Osteocyte (in vitro differentiated cells): ENCODE results near the gene OSBP. TPM values are rescaled to one million over a fixed set of nuclear protein-coding genes. Genes with fewer than 3 reads are reported as not detected.

ENCODE experiments used
- DNase-seq: peaks from one replicate; pipeline ENCODE4 v3.0.0; 2021; ENCODE audit warnings: mixed read lengths; ENCODE audit not compliant: unreplicated experiment; ENCODE audit errors: extremely low spot score
- H3K27ac Mint-ChIP-seq: one replicate; pipeline ENCODE4 v1.8.0; 2021; ENCODE audit warnings: mild to moderate bottlenecking, mixed read lengths; ENCODE audit not compliant: unreplicated experiment
- H3K27me3 Mint-ChIP-seq: one replicate; pipeline ENCODE4 v1.8.0; 2021; ENCODE audit warnings: mixed read lengths; ENCODE audit not compliant: unreplicated experiment
- H3K36me3 Mint-ChIP-seq: one replicate; pipeline ENCODE4 v1.8.0; 2021; ENCODE audit warnings: mixed read lengths; ENCODE audit not compliant: unreplicated experiment
- H3K4me1 Mint-ChIP-seq: one replicate; pipeline ENCODE4 v1.8.0; 2021; ENCODE audit warnings: mixed read lengths; ENCODE audit not compliant: unreplicated experiment
- H3K4me3 Mint-ChIP-seq: one replicate; pipeline ENCODE4 v1.8.0; 2021; ENCODE audit warnings: mild to moderate bottlenecking, moderate library complexity, mixed read lengths; ENCODE audit not compliant: unreplicated experiment
- H3K9me3 Mint-ChIP-seq: one replicate; pipeline ENCODE4 v1.8.0; 2021; ENCODE audit warnings: mixed read lengths; ENCODE audit not compliant: unreplicated experiment
- CTCF ChIP-seq: fragments of 200-600 bp; sonication (generic); IDR thresholded peaks from 2 replicates; pipeline ENCODE4 v1.5.0; 2021; ENCODE audit warnings: antibody characterized with exemption, mild to moderate bottlenecking, moderate library complexity
- total RNA-seq: library from RNA; stranded (reverse); gene quantifications from 2 replicates; pipeline ENCODE4 v1.2.1, GENCODE V29; 2021

OSBP gene
- total RNA-seq, 1 donor from 2014 or later, result 45.7 TPM

GRCh38 chr11:59574932-59575502 is 40.6 kb downstream of the OSBP start:
- no peak for DNase-seq
- peak overlapping the region; percentile 34 for H3K27ac Mint-ChIP-seq
- no peak overlapping the region for H3K4me3 Mint-ChIP-seq
- no peaks in the 10 kb centered on the region for H3K9me3 Mint-ChIP-seq
- no peak for TF ChIP-seq CTCF
- peaks cover 14% of the 10 kb centered on the region for H3K4me1 Mint-ChIP-seq
- H3K36me3 Mint-ChIP-seq, result peaks cover 47% of the 10 kb centered on the region
- H3K27me3 Mint-ChIP-seq, result no peaks in the 10 kb centered on the region

- Mint-ChIP-seq H3K27ac (no peak overlapping the region), H3K36me3 (peaks cover 41% of the 10 kb centered on the region), H3K9me3 (no peaks in the 10 kb centered on the region), H3K4me1 (peaks cover 14% of the 10 kb centered on the region), H3K27me3 (no peaks in the 10 kb centered on the region), H3K4me3 (no peak overlapping the region)
- DNase-seq, result no peak
- no peak for TF ChIP-seq CTCF
Observed at GRCh38 chr11:59574467-59574866, 41.1 kb downstream of the OSBP start.

GRCh38 chr11:59573216-59573615 is 42.4 kb downstream of the OSBP start:
- Mint-ChIP-seq H3K9me3 (no peaks in the 10 kb centered on the region), H3K36me3 (peaks cover 32% of the 10 kb centered on the region), H3K27ac (peak overlapping the region; percentile 47), H3K27me3 (no peaks in the 10 kb centered on the region), H3K4me3 (no peak overlapping the region), H3K4me1 (peaks cover 14% of the 10 kb centered on the region)
- DNase-seq, result no peak
- no peak for TF ChIP-seq CTCF

- H3K9me3 Mint-ChIP-seq, result no peaks in the 10 kb centered on the region
- no peak overlapping the region for H3K27ac Mint-ChIP-seq
- H3K27me3 Mint-ChIP-seq, result no peaks in the 10 kb centered on the region
- peaks cover 25% of the 10 kb centered on the region for H3K36me3 Mint-ChIP-seq
- H3K4me3 Mint-ChIP-seq, result no peak overlapping the region
- H3K4me1 Mint-ChIP-seq, result peaks cover 14% of the 10 kb centered on the region
- no peak for DNase-seq
- TF ChIP-seq CTCF, result no peak
Observed at GRCh38 chr11:59572091-59572490, 43.5 kb downstream of the OSBP start.

GRCh38 chr11:59562292-59562691 is 53.3 kb downstream of the OSBP start:
- peaks cover 14% of the 10 kb centered on the region for H3K4me1 Mint-ChIP-seq
- no peaks in the 10 kb centered on the region for H3K36me3 Mint-ChIP-seq
- no peak for TF ChIP-seq CTCF
- H3K9me3 Mint-ChIP-seq, result no peaks in the 10 kb centered on the region
- no peaks in the 10 kb centered on the region for H3K27me3 Mint-ChIP-seq
- DNase-seq, result no peak
- H3K27ac Mint-ChIP-seq, result no peak overlapping the region
- H3K4me3 Mint-ChIP-seq, result no peak overlapping the region
